Lower leg skin (tissue), 4 donors: ENCODE results near the gene TMEM31. TPM values are rescaled to one million over a fixed set of nuclear protein-coding genes. Genes with fewer than 3 reads are reported as not detected.

ENCODE experiments used
- DNase-seq, 2 donors: peaks; one replicate each; pipeline ENCODE4 v3.0.0-alpha.2; 2019; ENCODE audit warnings: low spot score in 2 of 2
- H3K4me3 ChIP-seq: fragments of 200-600 bp; sonication (generic); 2 replicates; pipeline ENCODE4 v1.5.1; 2017; ENCODE audit warnings: mild to moderate bottlenecking, low read depth; ENCODE audit not compliant: poor library complexity, severe bottlenecking
- CTCF ChIP-seq, 3 donors: fragments of 450-650 bp; IDR thresholded peaks; one replicate each; pipeline ENCODE4 v1.5.1; 2016; ENCODE audit warnings: antibody characterized with exemption in 3 of 3, mild to moderate bottlenecking in 3 of 3, moderate library complexity in 2 of 3
- POLR2A ChIP-seq, 2 donors: fragments of 450-650 bp; IDR thresholded peaks; one replicate each; pipeline ENCODE4 v1.6.1; 2016 to 2017; ENCODE audit warnings: antibody characterized with exemption in 2 of 2, mild to moderate bottlenecking in 1 of 2, moderate library complexity in 1 of 2
- WGBS, 2 donors: methylation state at CpG; one replicate each; pipeline ENCODE4 v1.1.5; 2018; 5-methylcytosine and 5-hydroxymethylcytosine counted together
- intact Hi-C: fragments of 100-400 bp; cut with DNase I; formaldehyde crosslinking; loops from one replicate; pipeline ENCODE4 v1.15.0; 2023; ENCODE audit warnings: low total_unique reads
- total RNA-seq, 4 donors: library from RNA; depleted of rRNA; stranded (reverse); fragments of >200 nt; gene quantifications; one replicate each; pipeline ENCODE4 v1.1.0, GENCODE V29; 2016

The TMEM31 gene
- not detected for total RNA-seq

- 85 to 96% methylated on average over 5 of the region's 5 CpGs for WGBS, 2 donors
- intact Hi-C loops, result loop anchor here (10.0 kb wide), 1 partner anchor 64 kb away; the partner anchor contains the start of gene PLP1
- TF ChIP-seq CTCF (IDR thresholded peaks at IDR 0.05), result no peak
- TF ChIP-seq POLR2A (IDR thresholded peaks at IDR 0.05), result no peak
- no peak within 1 kb of the TSS for H3K4me3 ChIP-seq
- no peak for DNase-seq
Observed at GRCh38 chrX:103710609-103711008, at the start of gene TMEM31. Gene TMEM31 (plus strand): TSS chrX:103710909. CDS start chrX:103712259, 1,350 bp downstream.

- TF ChIP-seq POLR2A (IDR thresholded peaks at IDR 0.05) (no peak), CTCF (IDR thresholded peaks at IDR 0.05) (no peak)
- intact Hi-C loops, result no loop called here
- no peak overlapping the region for H3K4me3 ChIP-seq
- no peak for DNase-seq
- WGBS, 2 donors, result 29 to 34% methylated on average over 23 of the region's 23 CpGs
Observed at GRCh38 chrX:103663981-103664762, 46.5 kb upstream of the TMEM31 start.

- intact Hi-C loops, result no loop called here
- DNase-seq, result no peak
- TF ChIP-seq POLR2A (IDR thresholded peaks at IDR 0.05), result no peak
- TF ChIP-seq CTCF (IDR thresholded peaks at IDR 0.05), result no peak
- 77 to 100% methylated on average over 3 of the region's 3 CpGs for WGBS, 2 donors
- H3K4me3 ChIP-seq, result no peak overlapping the region
Observed at GRCh38 chrX:103666202-103667107, 44.3 kb upstream of the TMEM31 start.

GRCh38 chrX:103669745-103670144 lies 41.0 kb upstream of the TMEM31 start:
- intact Hi-C loops, result no loop called here
- 59 to 80% methylated on average over 1 of the region's 1 CpG for WGBS, 2 donors
- no peak for DNase-seq
- H3K4me3 ChIP-seq, result no peak overlapping the region
- TF ChIP-seq CTCF (IDR thresholded peaks at IDR 0.05) (no peak), POLR2A (IDR thresholded peaks at IDR 0.05) (no peak)

- WGBS, 2 donors, result 71 to 90% methylated on average over 8 of the region's 8 CpGs
Observed at GRCh38 chrX:103674531-103675454, 35.9 kb upstream of the TMEM31 start.

More at GRCh38 chrX:103674531-103675454, 35.9 kb upstream of the TMEM31 start:
- DNase-seq, result no peak
- no peak for TF ChIP-seq POLR2A (IDR thresholded peaks at IDR 0.05)
- TF ChIP-seq CTCF (IDR thresholded peaks at IDR 0.05), result no peak
- intact Hi-C loops, result no loop called here
- H3K4me3 ChIP-seq, result no peak overlapping the region
